ENCODE results near the gene SCNN1A. TPM values are rescaled to one million over a fixed set of nuclear protein-coding genes. Genes with fewer than 3 reads are reported as not detected.

The SCNN1A gene
- total RNA-seq, 4 donors from 2014 or later: 15.9 to 46.5 (median 18.8) TPM

GRCh38 chr12:6418796-6419195, 43.4 kb upstream of the SCNN1A start:
- no peaks in the 10 kb centered on the region for H3K9me3 ChIP-seq
- H3K27ac ChIP-seq: no peak overlapping the region
- no peak for DNase-seq (ENCODE audit: low spot score in 2 of 2)
- TF ChIP-seq EP300 (IDR thresholded peaks at IDR 0.05): no peak
- TF ChIP-seq CTCF (IDR thresholded peaks at IDR 0.05): no peak
- no peak for TF ChIP-seq POLR2A (IDR thresholded peaks at IDR 0.05)
- peaks cover 0 to 6% (median 3%) of the 10 kb centered on the region in 4 donors for H3K4me1 ChIP-seq
- peaks cover 0 to 12% (median 0%) of the 10 kb centered on the region in 3 donors for H3K36me3 ChIP-seq
- 65 to 81% methylated on average over 6 of the region's 6 CpGs for WGBS, 2 donors
- H3K27me3 ChIP-seq: no peaks in the 10 kb centered on the region
- no peak overlapping the region for H3K4me3 ChIP-seq

- DNase-seq (ENCODE audit: low spot score in 2 of 2): peak in 1 of 2 donors; percentile 30
- Histone ChIP-seq H3K27ac (no peak overlapping the region), H3K4me3 (no peak overlapping the region), H3K4me1 (no peaks in the 10 kb centered on the region), H3K27me3 (no peaks in the 10 kb centered on the region), H3K36me3 (peaks cover 0 to 12% (median 0%) of the 10 kb centered on the region in 3 donors), H3K9me3 (no peaks in the 10 kb centered on the region)
- WGBS, 2 donors: 82 to 85% methylated on average over 3 of the region's 3 CpGs
- TF ChIP-seq POLR2A (IDR thresholded peaks at IDR 0.05) (no peak), EP300 (IDR thresholded peaks at IDR 0.05) (peak in 1 of 2 donors; percentile 79)
These were observed 41.2 kb upstream of the SCNN1A start for GRCh38 chr12:6416596-6416995.

GRCh38 chr12:6407236-6407954, 32.0 kb upstream of the SCNN1A start:
- TF ChIP-seq POLR2A (IDR thresholded peaks at IDR 0.05): no peak
- TF ChIP-seq CTCF (IDR thresholded peaks at IDR 0.05): no peak
- no peak for TF ChIP-seq EP300 (IDR thresholded peaks at IDR 0.05)
- WGBS, 2 donors: 90 to 91% methylated on average over 10 of the region's 10 CpGs
- Histone ChIP-seq H3K27ac (no peak overlapping the region), H3K4me3 (no peak overlapping the region), H3K4me1 (no peaks in the 10 kb centered on the region), H3K36me3 (peaks cover 0 to 12% (median 0%) of the 10 kb centered on the region in 3 donors), H3K27me3 (no peaks in the 10 kb centered on the region), H3K9me3 (no peaks in the 10 kb centered on the region)
- no peak for DNase-seq (ENCODE audit: low spot score in 2 of 2)

- Histone ChIP-seq H3K27ac (no peak overlapping the region), H3K36me3 (peaks cover 0 to 12% (median 0%) of the 10 kb centered on the region in 3 donors), H3K9me3 (no peaks in the 10 kb centered on the region), H3K4me1 (no peaks in the 10 kb centered on the region), H3K27me3 (no peaks in the 10 kb centered on the region), H3K4me3 (no peak overlapping the region)
- WGBS, 2 donors: 79% methylated on average over 6 of the region's 6 CpGs
- TF ChIP-seq EP300 (IDR thresholded peaks at IDR 0.05) (no peak), POLR2A (IDR thresholded peaks at IDR 0.05) (no peak), CTCF (IDR thresholded peaks at IDR 0.05) (no peak)
- DNase-seq (ENCODE audit: low spot score in 2 of 2): no peak
These were observed 30.6 kb upstream of the SCNN1A start for GRCh38 chr12:6405963-6406362.

- Histone ChIP-seq H3K27ac (no peak overlapping the region), H3K36me3 (peaks cover 0 to 6% (median 0%) of the 10 kb centered on the region in 3 donors), H3K27me3 (no peaks in the 10 kb centered on the region), H3K4me1 (no peaks in the 10 kb centered on the region), H3K9me3 (no peaks in the 10 kb centered on the region), H3K4me3 (no peak overlapping the region)
- DNase-seq (ENCODE audit: low spot score in 2 of 2): no peak
- no peak for TF ChIP-seq EP300 (IDR thresholded peaks at IDR 0.05)
- no peak for TF ChIP-seq CTCF (IDR thresholded peaks at IDR 0.05)
- TF ChIP-seq POLR2A (IDR thresholded peaks at IDR 0.05): no peak
- 89 to 94% methylated on average over 5 of the region's 5 CpGs for WGBS, 2 donors
These were observed 29.0 kb upstream of the SCNN1A start for GRCh38 chr12:6404390-6404789.

All from tibial nerve (tissue), 4 donors.